Occipital lobe (tissue), 2 donors: ENCODE data around the gene RPL12. TPM values are rescaled to one million over a fixed set of nuclear protein-coding genes. Genes with fewer than 3 reads are reported as not detected.

ENCODE experiments used
- DNase-seq: peaks from one replicate; lab custom pipeline; 2025; lab: John Stamatoyannopoulos, UW
- total RNA-seq: library from RNA; depleted of rRNA; stranded (reverse); fragments of >200 nt; gene quantifications from one replicate; pipeline ENCODE4 v1.2.3, GENCODE V29; 2014

RPL12 gene
- total RNA-seq, 1 donor from 2014 or later, result 798 TPM

GRCh38 chr9:127444283-127444920, 6.8 kb downstream of the RPL12 start:
- DNase-seq, result no peak

DNA sequence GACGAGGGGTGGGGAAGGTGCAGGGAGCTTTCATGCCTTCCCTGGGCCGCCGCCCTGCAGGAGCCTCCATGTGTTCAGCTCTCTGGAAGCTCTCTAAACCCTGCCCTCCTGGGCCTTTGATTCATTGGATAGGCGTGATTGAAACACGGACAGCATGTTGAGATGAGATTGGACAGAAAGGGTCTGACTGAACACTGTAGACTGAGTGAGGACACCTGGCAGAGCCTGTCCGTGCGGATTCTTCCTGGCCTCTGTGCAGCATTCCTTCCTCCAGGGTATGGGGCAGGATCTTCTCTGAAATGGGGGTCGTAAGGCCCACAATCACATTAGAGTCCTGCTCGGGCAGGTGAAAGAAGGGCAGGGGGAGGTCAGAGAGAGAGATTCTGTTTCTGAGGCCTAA, 12.8 kb downstream of the RPL12 start:
- no peak for DNase-seq

GRCh38 chr9:127437497-127438264, 13.5 kb downstream of the RPL12 start:
- DNase-seq, result no peak

- DNase-seq, result no peak
Measured at GRCh38 chr9:127430415-127430814, 20.8 kb downstream of the RPL12 start.

DNA sequence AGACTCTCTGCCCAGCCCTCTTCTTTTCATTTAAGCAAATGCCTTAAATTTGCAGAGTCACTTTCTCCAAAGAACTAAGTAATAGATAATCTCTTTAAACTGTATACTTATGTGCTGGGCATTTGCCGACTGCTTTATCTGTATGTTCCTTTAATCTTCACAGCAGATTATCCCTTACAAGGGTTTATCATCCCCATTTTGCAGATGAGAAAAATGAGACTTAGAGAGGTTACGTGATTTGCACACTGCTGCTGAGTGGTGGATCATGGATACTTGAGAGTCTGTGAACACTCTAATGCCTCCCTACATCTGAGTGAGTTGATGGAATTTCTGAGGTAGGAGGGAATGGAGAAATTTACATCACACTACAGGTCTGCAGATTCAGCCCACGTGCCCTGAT, 22.9 kb downstream of the RPL12 start:
- no peak for DNase-seq

DNA sequence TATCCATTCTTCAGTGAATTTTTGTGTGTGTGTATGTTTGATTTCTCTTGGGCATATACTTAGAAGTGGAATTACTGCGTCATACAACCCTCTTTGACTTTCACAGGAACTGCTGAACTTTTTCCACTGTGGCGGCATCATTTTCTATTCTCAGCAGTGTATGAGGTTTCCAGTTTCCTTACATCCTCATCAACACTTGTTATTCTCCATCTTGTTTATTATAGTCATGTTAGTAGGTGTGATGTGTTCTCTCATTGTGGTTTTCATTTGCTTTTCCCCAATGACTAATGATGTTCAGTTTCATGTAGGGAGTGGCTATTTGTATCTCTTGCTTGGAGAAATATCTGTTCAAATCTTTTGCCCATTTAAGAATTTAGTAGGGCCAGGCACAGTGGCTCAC, 24.4 kb downstream of the RPL12 start:
- no peak for DNase-seq

GRCh38 chr9:127424676-127424999, 26.6 kb downstream of the RPL12 start:
- no peak for DNase-seq

- peak; percentile 88 for DNase-seq
Measured at GRCh38 chr9:127423934-127424675, 27.1 kb downstream of the RPL12 start, which contains the start of gene ZNF79. TSS of gene ZNF79 (plus strand) at chr9:127424382. CDS start at chr9:127424788, 406 bp downstream.

DNA sequence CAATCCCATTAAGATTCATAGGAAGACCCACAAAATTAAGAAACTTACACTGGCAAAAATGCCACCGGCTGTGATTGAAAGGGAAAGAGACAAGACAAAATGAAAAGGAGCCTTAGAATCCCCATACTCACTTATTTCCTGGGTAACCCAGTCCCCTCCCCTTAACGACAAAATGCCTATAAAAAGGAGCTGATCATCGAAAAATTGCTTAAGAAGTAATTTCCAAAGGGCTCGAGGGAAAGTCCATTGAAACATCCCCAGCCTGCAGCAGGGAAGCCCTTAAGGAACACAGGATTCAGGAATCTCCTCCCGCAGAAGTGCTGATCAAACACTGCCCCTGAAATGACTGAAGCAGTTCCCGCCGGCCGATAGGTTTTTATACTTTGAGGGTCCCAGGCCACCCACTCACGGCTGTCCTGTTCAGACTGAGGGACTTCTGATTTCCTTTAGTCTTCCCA, 27.7 kb downstream of the RPL12 start:
- DNase-seq, result no peak

DNA sequence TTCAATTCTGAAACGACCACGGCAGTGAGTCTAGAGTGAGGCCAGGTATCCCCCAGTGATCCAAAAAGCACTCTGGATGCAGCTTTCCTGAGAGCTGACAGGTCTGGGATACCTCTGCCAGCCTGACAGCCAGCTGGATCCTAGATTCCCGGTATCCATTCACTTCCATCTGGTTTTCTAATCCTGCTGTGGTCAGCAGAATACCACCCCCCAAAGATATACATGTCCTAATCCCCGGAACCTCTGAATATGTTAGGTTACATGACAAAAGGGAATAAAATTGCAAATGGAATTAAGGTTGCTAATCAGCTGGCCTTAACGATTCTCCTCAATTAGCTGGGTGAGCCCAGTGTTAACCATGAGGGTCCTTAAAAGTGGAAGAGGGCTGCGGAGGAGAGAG, 28.4 kb downstream of the RPL12 start:
- DNase-seq, result no peak

- DNase-seq, result no peak
Measured at GRCh38 chr9:127422133-127422782, 28.9 kb downstream of the RPL12 start.

- no peak for DNase-seq
Measured at GRCh38 chr9:127421057-127421456, 30.1 kb downstream of the RPL12 start.

GRCh38 chr9:127419348-127419747, 31.9 kb downstream of the RPL12 start:
- no peak for DNase-seq

DNA sequence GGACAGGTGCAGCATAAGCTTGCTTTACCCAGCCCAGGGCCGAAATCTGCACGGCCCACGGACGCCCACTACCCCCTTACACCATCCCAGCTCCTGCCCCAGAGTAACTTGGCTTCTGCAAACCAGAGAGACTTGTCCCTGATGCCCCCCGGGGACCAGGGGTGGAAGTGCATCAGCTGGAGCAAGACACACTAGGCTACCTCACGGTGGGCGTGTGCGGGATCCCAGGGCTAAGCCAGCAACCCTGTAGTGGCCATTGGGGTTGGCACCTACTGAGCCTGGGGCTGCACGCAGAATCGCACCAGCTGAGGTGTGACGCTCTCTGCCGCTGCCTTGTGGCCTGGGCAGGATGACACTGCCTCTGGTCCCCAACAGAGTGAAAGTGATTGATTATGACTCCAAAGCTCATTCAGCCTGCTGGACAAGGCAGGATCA, 33.2 kb downstream of the RPL12 start:
- no peak for DNase-seq

DNA sequence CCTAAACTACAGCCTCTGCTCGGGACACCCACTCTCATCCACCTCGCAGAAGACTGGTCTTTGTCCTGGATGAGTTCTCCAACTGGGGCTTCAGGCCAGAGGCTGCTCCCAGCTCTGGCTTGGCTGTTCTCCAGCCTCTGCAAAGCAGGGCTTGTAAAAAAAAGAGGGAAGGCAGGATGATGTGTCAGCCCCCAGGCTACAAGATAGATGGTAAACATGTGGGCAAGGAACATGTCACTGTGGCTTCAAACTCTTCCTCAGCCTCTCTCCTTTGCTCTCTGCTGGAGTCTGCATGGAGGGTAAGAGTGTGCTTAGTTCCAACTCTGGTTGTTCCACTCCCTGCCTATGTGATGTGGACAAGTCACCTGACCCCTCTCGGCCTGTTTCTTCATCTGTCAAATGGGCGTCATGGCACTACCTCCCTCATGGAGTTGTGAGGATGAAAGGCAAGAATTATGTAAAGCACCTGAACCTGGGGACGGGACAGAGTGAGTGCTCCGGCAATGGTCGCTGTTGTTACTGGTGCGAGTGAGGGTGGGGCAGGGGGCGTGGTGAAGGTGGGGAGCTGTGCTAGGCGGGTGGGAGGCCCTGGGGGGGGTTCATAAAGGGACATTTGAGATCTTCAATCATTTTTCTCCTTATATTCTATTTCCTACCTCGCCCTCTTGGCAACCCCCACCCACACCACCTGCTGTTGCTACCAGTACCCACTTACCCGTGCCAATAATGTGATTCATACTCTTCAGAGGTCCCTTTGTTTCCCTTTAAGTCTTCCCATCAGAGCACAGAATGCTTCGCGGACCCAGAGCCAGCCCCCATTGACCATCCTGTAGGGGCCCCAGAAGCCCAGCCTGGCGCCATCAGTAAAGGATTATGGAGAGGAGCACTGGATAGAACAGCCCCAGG, 33.8 kb downstream of the RPL12 start:
- no peak for DNase-seq

GRCh38 chr9:127415657-127416056, 35.5 kb downstream of the RPL12 start:
- no peak for DNase-seq

- no peak for DNase-seq
Measured at GRCh38 chr9:127415141-127415540, 36.1 kb downstream of the RPL12 start.

- no peak for DNase-seq
Measured at GRCh38 chr9:127411122-127411521, 40.1 kb downstream of the RPL12 start.

GRCh38 chr9:127407492-127407843, 43.7 kb downstream of the RPL12 start:
- DNase-seq, result no peak

DNA sequence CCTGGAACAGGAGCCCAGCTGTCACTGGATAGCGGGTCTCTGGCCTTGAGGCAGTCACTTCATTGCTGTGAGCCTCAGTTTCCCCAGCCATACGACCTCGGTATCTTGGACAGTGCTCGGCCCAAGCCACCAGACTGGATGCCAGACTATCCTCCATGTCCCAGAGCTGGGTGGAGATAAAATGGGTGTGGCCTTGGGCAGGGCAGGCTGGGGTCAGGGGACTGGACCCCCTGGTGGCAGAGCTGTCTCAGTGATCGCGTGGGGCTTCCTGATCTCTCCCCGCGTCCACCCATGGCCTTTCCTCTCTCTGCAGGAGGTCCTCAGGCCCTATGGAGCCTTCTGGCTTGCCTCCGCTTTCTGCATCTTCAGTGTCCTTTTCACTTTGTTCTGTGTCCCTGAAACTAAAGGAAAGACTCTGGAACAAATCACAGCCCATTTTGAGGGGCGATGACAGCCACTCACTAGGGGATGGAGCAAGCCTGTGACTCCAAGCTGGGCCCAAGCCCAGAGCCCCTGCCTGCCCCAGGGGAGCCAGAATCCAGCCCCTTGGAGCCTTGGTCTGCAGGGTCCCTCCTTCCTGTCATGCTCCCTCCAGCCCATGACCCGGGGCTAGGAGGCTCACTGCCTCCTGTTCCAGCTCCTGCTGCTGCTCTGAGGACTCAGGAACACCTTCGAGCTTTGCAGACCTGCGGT, 44.3 kb downstream of the RPL12 start:
- no peak for DNase-seq
